NCI-H146 (cell line): Measurements from ENCODE around the gene SMIM44.
"Not testable (repeated sequence)": the region's sequence is repeated elsewhere in the genome, so short reads cannot be mapped to it uniquely, and the experiment has no call there.

ENCODE experiments used
- DNase-seq: peaks from one replicate; lab custom pipeline; 2025; lab: John Stamatoyannopoulos, UW

SMIM44 gene

DNA sequence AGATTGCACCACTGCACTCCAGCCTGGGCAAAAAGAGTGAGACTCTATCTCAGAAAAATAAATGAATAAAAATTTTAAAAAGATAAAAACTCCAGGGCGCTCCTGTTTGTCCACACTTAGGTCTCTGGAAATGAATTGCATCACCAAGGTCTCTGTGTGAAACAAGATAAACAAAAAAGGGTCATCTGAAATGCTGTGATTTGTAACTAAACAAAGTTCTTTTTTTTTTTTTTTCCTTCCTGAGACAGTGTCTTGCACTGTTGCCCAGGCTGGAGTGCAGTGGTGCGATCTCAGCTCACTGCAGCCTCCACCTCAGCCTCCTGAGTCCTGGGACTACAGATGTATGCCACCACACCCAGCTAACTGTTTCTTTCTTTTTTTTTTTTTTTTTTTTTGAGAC, 34.4 kb upstream of the SMIM44 start:
- DNase-seq, result no peak

DNA sequence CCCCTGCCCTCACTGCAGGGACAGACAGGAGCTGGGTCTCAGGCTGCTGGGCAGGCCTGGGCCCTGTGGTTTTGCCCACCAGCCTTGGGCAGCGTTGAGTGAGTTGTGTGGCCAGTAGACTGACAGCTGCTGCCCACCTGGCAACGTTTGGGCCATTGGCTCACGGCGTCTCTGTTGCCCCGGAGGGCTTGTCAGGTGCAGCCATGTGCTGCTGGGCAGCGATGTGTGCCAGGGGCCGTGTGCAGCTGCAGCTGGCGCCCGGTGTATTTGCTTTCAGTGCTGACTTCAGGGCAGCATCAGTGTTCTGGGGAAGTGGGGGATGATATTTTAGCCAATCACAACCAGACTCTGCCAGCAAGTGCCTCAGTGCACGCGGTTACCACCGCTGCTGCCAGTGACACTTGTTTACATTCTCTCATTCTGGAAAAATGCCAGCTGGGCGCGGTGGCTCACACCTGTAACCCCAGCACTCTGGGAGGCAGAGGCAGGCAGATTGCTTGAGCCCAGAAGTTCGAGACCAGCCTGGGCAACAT, 33.5 kb upstream of the SMIM44 start:
- DNase-seq, result peak; percentile 57

DNA sequence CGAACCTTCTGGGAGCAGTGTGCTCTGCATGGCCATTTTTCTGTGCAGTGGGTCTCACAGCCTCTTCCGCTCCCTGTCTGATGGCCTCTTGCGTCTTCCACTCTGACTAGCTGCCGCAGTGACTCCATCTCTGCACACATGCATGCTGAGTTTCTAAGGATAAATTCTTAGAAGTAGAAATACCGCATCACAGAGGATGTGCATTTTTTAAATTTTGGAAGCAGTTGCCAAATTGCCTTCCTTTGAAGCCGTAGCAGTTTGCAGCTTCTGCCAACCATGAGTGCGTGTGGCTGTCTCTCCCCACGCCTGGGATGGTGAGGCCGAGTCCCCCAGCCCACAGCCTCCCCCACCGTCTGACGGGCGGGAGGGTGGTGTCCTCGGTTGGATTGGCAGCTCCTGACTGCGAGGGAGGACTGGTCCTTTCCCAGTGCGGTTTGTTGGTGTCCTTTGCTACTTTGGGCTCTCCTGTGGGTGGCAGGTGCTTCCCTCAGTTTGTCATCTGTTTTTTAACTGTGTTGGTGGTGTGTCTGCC, 32.7 kb upstream of the SMIM44 start:
- DNase-seq, result no peak

DNA sequence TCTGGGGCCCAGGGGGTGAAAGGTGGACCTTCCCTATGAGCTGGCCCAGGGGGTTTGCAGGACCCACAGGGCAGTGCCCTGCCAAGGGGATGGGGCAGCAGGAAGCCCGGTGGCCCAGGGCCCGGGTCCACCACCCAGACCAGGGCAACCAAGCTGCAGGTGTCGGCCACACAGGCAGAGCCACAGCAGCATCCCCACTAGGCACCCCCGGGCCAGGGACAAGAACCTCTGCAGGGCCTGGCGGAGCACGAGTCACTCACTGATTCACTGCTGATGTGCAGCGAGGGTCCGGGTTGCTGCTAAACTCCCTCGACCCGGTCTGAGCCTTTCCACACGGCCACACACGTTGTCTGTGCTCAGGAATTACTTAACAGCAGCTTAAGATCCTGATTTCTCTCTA, 31.7 kb upstream of the SMIM44 start:
- no peak for DNase-seq

DNA sequence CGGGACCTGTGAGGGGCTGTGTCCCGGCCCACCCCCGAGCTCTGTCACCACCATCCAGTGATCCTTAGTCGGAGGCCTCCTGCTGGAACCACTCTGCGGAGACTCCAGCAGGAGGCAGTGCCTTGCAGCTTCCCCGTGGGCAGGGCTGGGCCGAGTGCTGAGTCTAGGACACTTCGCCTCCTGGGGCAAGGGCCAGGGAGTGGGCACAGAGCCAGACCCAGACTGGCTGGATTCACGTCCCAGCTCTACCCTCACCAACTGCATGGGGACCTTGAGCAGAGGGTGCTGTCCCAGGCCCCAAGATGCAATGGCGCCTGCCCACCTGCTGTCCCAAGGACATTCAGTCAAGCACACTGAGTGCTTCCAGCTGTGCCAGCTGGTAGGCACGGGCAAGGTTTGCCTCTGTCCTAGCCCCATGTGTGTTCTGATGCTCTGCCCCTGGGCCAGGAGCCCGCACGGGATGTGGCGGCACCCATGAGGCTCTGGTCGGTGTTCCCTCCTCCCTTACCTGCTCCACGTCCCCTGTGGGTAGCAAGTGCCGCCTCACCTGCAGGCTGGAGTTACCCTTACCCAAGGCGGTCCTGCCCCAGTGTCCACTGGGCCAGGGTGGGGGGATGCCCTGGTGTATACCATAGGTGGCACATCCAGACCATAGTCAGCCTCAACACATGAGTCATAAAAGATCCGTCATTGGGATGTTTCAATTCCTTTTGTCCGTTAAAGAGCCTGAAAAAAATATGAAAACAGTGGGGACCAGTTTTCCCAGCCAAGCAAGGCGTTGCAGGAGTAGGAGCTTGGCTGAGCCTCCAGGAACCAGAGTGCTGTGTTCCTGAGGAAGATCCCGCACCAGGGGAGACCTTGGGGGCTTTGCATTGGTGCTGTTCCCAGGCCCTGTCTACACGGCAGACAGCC, 30.2 kb upstream of the SMIM44 start:
- no peak for DNase-seq

DNA sequence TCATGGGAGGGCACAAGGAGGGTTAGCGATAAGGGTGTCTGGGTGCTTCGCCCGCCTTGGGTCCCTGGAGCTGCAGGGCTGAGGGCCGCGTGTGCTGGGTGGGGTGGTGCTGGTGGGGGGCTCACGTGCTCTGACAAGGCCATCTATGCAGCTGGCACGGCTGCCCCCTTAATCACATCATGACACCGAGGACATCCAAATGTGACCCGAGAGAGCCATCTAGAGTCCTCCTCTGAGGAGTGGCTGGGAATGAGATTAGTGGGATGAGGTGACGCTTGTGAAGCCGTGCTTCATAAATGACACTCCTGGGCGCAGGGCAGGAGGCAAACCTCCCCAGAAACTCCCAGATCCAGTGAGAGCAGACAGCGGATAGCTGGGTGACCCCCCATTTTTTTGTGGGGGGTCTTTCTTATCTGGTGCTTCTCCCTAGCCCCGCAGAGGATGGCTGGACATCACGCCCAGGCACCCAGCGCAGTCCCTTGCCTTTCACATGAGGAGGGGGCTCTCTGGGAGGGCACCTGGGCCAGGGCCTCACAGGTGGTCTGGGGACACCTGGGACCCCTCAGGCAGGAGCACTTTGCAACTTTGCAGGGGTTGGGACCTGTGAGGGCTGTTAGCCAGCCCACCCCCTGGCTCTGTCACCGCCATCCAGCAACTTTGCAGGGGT, 29.5 kb upstream of the SMIM44 start:
- no peak for DNase-seq

DNA sequence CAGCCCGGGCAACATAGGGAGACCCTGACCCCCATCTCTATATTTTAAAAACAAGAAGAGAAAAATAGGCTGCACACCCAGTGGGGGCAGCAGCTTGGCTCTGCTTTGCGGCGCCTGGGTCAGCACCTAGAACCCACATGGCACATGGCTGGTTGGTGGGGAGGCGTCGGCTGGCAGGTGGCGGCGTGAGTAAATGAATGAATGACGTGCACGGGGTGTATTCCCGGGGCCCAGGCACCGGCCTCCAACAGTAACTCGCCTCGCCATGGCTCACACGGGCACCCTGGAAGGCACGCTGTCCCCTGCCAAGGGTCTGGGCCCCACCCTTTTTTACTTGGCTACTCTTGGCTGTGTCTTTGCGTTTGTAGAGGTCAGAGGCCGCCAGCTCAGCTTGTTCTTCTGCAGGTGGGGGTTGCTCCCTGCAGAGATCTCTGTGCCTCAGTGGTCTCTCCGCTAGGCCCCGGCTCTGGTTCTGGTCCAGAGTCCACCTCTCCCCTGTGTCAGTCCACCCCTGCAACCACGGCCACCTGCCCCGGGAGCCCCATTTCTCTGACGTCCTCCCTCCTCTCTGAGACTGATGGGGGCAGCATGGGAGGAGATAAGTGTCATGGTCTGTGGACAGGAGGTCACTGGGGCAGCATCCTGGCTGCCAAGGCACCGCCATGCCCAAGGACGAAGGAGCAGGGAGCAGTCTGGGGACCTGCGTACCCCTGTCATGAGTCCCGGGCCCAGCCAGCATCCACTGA, 28.4 kb upstream of the SMIM44 start:
- no peak for DNase-seq

DNA sequence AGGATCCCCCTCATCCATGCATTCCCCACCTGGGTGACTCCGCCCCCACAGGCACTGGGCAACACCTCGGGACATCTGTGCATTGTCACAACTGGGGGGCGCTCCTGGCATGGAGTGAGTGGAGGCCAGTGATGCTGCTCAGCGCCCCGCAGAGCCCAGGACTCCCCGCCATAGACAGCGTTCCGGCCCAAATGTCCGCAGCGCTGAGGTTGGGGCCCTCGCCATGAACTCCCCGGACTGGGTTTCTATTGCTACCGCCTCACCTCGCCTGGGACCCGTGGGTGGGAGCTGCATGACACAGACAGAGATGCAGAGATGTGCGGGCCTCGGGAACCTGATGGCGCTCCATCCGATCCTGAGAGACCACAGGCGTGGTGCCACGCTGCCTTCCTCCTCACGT, 27.5 kb upstream of the SMIM44 start:
- DNase-seq, result no peak

DNA sequence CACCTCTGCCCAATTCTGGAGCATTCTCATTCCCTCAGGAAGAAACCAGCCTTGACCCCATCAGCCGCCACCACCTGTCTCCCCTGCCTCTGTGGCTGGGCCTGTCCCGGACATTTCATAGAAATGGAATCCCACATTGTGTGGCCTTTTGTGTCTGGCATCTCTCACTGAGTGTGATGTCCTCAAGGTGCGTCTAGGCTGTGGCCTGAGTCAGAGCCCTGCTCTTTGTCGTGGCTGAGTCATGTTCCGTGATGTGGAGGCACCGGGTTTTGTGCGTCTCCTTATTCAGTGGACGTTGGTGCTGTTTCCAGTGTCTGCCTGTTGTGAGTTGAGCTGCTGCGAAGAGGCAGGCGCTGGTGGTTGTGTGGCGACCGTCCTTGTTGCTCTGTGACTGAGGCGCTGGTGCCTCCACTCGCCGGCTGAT, 26.3 kb upstream of the SMIM44 start:
- no peak for DNase-seq

DNA sequence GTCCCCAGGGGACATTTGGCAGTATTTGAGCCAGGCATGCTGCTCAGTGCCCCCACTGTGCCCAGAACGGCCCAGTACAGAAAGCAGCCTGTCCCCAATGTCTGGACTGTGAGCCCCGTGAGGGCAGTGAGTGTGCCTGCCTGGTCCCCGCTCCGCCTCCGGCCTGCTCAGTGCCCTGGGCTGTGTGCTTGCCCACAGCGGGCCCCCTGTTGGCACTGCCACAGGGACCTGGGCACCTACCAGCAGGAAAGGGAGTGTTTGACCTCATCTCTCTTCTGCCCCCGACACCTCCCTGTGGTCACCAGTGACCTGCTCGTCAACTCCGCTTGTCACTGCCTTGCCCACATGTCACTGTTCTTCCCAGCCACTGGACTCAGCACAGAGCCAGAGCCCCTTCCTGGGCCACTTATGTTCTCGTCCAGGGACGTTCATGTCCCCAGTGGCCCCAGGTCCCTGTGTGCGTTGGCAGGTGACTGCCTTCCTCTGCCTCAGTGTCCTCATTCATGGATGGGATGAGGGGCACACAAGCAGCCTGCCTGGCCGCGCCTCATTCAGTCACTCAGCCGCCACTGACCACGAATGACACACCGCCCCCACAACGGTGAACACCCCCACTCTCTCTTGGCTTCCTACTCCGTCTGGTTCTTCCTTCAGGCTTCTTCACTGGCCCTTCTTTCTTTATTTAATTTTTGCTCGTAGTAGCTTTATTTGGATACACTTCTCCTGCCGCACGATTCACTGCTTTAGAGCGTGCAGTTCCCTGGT, 25.7 kb upstream of the SMIM44 start:
- DNase-seq, result no peak

DNA sequence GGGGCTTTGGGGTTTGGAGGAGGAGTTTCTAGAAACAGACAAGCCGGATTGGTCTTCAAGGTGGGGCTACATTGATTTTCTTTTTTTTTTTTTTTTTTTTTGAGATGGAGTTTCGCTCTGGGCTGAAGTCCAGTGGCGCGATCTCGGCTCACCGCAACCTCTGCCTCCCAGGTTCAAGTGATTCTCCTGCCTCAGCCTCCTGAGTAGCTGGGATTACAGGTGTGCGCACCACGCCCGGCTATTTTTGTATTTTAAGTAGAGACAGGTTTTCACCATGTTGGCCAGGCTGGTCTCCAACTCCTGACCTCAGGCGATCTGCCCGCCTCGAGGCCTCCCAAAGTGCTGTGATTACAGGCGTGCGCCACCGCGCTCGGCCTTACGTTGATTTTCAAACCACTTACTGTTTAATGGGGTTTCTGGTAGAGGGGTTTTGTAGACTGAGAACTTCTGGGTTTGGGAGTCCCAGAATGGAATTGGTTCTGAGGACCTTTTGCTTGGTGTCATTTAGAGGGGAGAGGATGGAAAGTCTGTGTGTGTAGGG, 24.9 kb upstream of the SMIM44 start:
- not testable (repeated sequence) for DNase-seq

DNA sequence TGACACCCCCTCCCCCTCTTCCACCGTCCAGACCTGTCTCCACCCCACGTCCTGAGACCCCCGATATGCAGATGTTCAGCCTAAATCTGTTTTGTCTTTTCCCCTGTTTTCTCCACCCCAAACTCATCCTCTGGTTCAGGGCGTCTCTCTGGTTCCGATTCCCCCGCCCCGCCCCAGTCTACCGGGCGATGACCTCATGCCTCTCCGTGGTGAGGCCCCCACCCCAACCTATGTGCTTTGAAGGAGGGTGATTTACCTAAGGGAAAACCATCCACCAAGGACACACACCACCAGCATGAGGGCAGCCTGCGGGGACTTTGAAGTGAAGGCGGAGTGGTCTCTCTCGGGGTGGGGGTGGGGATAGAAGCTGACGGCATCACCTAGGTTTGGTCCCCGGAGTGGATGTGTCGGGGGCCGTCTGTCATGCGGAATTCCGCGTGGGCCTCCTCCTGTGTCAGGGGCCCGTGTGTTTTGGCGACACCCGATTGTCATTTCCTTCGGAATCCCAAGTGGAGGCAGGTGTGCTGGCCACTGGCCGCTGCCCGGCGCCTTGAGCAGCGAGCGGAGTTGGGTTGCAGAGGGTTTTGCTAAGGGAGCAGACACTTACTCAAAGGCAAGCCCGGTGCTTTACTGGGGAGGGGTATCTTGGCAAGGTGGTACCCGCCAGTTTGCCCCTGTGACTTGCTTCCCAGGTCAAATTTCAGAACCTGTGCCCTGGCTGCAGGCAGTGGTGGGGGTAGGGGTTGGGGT, 24.3 kb upstream of the SMIM44 start:
- DNase-seq, result no peak

DNA sequence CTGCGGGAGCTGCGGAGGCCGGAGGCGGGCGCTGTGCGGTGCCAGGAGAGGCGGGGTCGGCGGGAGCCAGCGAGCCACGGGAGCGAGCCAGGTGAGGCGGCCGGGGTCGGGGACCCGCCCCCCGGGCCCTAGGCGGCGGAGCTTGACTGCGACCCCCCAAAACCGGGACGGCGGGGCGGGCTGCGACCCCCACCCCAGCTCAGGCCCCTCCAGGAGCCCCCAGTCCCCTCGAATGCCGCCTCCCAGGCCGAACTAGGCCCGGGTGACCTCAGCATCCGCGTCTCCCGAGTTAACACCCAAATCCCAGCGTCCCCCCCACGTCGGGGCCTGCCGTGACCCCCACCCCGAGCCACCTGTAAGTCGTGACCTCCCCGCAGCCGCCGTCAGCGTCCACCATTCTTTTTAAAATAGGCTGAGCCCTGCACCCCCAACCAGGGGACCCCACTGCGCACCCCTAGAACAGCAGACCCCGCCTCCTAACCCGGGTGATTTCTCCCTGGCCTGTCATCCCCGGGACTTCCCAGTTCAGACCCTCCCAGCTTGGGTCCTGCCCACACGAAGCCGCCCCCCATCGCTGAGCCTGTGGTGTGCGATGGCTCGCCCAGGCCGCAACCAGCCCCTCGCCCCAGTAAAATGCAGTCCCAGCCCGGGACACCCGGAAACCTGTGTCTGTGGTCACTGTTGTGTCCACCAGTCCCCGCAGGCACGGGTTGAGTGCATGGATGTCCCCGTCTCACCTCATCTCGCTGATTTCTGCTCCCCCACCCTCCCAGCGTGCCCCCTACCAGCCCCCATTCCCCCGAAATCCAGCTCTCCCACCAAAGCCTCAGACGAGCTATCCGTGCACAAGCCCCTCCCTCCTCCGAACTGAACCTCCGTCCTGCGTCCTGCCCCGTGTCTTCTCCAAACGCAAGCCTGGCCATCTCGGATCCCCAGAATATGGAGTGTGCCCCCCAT, 23.4 kb upstream of the SMIM44 start:
- no peak for DNase-seq

DNA sequence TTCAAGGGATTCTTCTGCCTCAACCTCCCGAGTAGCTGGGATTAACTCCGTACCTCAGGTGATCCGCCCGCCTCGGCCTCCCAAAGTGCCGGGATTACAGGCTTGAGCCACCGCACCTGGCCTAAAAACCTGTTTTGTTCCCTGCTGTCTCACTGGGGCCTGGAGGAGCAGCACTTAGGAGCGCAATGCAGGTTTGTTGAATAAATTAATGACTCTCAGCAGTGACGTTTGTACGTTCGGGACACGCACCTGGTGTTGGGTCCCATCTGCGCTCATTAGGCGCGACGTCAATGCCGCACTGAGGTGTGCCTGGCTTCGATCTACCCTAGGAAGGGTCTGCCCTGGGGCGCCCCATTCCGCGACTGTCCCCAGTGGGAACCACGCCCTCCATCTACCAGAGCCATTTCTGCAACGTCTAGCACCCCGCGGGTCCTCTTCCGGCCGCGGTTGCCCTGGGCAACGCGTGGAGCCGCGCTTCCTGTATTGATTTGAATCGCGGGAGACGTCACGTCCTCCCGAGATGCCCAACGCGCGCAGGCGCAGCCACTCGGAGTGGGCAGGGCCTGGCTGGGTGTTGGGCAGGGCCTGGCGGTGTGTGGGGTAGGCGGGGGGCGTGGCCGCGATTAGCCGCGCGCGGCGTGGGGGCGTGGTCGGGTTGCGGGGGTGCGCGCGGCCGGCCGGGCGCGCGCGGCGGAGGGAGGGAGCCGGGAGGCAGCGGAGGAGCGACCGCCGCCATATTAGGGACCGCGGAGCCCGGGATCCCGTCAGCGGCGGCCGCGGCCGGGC, 22.6 kb upstream of the SMIM44 start, which contains the start of gene FZR1:
Gene FZR1 (plus strand): TSS at position 714 of the 786 bp plus-strand sequence. CDS start 16,679 bp downstream, outside the sequence.
- peak; percentile 97 for DNase-seq

DNA sequence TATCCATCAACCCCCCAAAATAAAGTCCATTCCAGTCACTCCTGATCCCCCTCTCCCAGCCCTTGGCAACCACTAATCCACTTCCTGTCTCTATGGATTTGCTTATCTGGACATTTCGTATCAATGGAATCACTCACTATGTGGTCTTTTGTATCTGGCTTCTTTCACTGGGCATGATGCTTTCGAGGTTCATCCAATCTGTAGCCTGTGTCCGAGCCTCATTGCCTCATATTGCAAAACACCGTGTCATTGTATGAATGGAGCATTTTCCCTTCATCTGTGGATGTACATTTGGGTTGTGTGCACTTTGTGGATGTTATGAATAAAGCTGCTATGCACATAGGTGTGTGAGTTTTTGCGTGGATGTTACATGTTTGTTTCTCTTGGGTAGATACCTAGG, 21.5 kb upstream of the SMIM44 start:
- DNase-seq, result peak; percentile 44

DNA sequence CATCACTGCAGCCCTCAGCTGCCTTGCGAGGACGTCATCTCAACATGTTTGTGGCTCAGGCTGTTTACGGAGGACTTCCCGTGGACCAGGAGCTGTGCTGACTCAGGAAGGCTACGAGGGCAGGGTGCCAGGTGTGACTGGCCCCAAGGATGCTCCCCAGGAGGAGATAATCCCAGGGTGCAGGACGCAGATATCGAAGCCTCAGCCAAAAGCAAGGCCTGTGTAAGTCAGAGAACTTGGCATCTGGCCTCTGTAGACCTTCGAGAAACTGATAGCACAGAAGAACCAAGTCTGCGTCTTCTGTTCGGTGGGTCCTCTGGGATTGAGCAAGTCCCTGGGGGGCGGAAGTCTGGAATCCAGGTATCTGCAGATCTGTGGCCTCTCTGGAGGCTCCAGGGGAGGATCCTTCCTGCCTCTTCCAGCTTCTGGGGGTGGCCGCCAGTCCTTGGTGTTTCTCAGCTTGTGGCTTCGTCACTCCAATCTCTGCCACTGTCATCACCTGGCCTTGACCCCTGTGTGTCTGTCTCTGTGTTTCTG, 19.9 kb upstream of the SMIM44 start:
- no peak for DNase-seq

DNA sequence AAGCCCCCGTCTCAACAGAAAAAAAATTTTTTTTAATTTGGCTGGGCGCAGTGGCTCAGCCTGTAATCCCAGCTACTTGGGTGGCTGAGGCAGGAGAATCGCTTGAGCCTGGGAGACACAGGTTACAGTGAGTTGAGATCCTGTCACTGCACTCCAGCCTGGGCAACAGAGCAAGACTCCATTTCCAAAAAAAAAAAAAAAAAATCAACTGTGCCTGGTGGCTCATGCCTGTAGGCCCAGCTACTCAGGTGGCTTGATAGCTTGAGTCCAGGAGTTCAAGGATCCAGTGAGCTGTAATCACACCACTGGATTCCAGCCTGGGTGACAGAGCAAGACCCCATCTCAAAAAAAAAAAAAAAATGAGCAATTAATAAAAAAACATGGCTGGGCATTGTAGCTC, 18.5 kb upstream of the SMIM44 start:
- no peak for DNase-seq
